Neural cell (in vitro differentiated cells): Measurements from ENCODE around the gene PLCL1.

ENCODE experiments used
- CTCF ChIP-seq: fragments of 450-650 bp; IDR thresholded peaks from 2 replicates; pipeline ENCODE4 v1.5.1; 2014; ENCODE audit warnings: antibody characterized with exemption, mild to moderate bottlenecking, moderate library complexity; ENCODE audit not compliant: poor library complexity, severe bottlenecking
- EZH2 ChIP-seq: fragments of 200-600, 300-800 bp; shearing (Covaris generic), sonication (generic); IDR thresholded peaks from 2 replicates; pipeline ENCODE4 v1.6.1; 2014; ENCODE audit warnings: antibody characterized with exemption, low read length, borderline replicate concordance, mild to moderate bottlenecking; ENCODE audit not compliant: insufficient read depth, poor library complexity, severe bottlenecking
- MXI1 ChIP-seq: fragments of 450-650 bp; conservative IDR thresholded peaks from 2 replicates; pipeline ENCODE4 v1.6.1; 2014; ENCODE audit warnings: antibody characterized with exemption, mild to moderate bottlenecking; ENCODE audit not compliant: poor library complexity, severe bottlenecking
- POLR2AphosphoS5 ChIP-seq: IDR thresholded peaks from 2 replicates; pipeline ENCODE4 v1.6.1; 2012
- RAD21 ChIP-seq: fragments of 450-650 bp; conservative IDR thresholded peaks from 2 replicates; pipeline ENCODE4 v1.6.1; 2014; ENCODE audit warnings: antibody characterized with exemption, mild to moderate bottlenecking, moderate library complexity
- REST ChIP-seq: IDR thresholded peaks from 2 replicates; pipeline ENCODE4 v1.6.1; 2012; ENCODE audit warnings: borderline replicate concordance
- SMC3 ChIP-seq: fragments of 450-650 bp; conservative IDR thresholded peaks from 2 replicates; pipeline ENCODE4 v1.6.1; 2014; ENCODE audit warnings: antibody characterized with exemption, mild to moderate bottlenecking, moderate library complexity; ENCODE audit not compliant: poor library complexity

- no peak for TF ChIP-seq EZH2
- no peak for TF ChIP-seq CTCF
- TF ChIP-seq REST = no peak
- TF ChIP-seq POLR2AphosphoS5 = no peak
- no peak for TF ChIP-seq SMC3
- no peak for TF ChIP-seq MXI1
- no peak for TF ChIP-seq RAD21
Measured at GRCh38 chr2:198096002-198096401, 291.6 kb downstream of the PLCL1 start.
